GM23248 (cell line): ENCODE data around the gene TMEM250.

ENCODE experiments used
- EZH2 ChIP-seq: fragments of 200-600 bp; sonication (generic); IDR thresholded peaks from 2 replicates; pipeline ENCODE4 v1.6.1; 2018; ENCODE audit warnings: antibody characterized with exemption, mild to moderate bottlenecking; ENCODE audit not compliant: insufficient read depth, poor library complexity, severe bottlenecking
- EZH2phosphoT487 ChIP-seq: fragments of 200-600 bp; sonication (generic); IDR thresholded peaks from 2 replicates; pipeline ENCODE4 v1.6.1; 2018; ENCODE audit warnings: antibody characterized with exemption, moderate library complexity, mild to moderate bottlenecking, low read depth; ENCODE audit not compliant: insufficient read depth

- TF ChIP-seq EZH2 (no peak), EZH2phosphoT487 (no peak)
These were observed 33.8 kb upstream of the TMEM250 start for GRCh38 chr9:136152543-136152866.
